ENCODE results near the gene UROD. TPM values are rescaled to one million over a fixed set of nuclear protein-coding genes. Genes with fewer than 3 reads are reported as not detected.

UROD gene
- total RNA-seq, 1 experiment from 2014 or later: 92.2 TPM

DNA sequence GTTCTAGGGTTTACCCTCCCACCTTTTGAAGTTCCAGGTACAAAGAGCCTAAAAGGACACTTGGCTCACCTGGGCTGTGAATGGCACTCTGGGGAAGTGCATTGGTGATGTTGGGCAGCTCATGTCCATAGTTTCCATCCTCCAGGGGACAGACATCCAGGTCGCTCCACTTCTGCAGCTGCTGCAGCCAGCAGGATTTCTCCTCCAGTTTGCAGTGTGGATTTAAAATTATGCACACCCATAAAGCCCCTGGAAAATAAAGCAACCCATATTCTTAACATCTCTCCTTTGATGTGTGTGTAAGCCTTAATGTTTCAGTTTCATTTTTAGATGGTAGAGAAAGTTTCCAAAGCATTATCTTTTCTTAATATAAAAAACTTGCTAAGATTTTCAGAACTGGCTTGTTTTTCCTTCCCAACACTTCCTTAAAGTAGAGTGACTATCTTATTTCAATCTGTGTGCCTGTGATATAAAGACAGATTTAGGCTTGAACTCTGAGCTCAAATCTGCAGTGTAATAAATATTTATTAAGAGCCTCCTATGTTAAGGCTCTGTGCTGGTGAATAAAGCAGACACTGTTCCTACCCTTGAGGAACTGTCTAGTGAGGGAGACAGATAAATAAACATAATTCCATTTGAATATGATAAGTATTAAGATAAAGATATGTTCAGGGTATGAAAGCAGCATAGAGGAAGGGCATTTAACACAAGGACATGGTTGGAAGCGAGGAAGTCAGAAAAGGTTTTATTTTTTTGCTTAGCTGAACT, 39.1 kb downstream of the UROD start:
- Histone ChIP-seq H2BK20ac (ENCODE audit: low read depth, low read length, poor library complexity, severe bottlenecking) (no peak overlapping the region), H3K27me3 (ENCODE audit: insufficient read depth, low read length) (no peaks in the 10 kb centered on the region), H3K79me1 (ENCODE audit: insufficient read depth, low read depth, low read length, poor library complexity, severe bottlenecking) (no peaks in the 10 kb centered on the region), H3K23me2 (ENCODE audit: insufficient read length, low read depth, low read length, poor library complexity, severe bottlenecking) (no peaks in the 10 kb centered on the region), H3T11ph (ENCODE audit: low read length) (no peak overlapping the region), H4K5ac (ENCODE audit: insufficient read length, low read depth, low read length) (no peak overlapping the region), H3K14ac (ENCODE audit: insufficient read depth, low read length) (no peak overlapping the region), H3K18ac (ENCODE audit: insufficient read length, low read depth, low read length) (no peak overlapping the region), H3K9ac (ENCODE audit: extremely low read depth, insufficient read length, low read length) (no peak overlapping the region), H3K56ac (ENCODE audit: insufficient read length, low read depth, low read length) (no peak overlapping the region), H4K91ac (ENCODE audit: insufficient read length, low read depth, low read length) (no peak overlapping the region), H2BK15ac (ENCODE audit: low read depth, low read length) (no peak overlapping the region), H2BK120ac (ENCODE audit: low read depth, low read length, poor library complexity, severe bottlenecking) (no peak overlapping the region), H2BK5ac (ENCODE audit: insufficient read length, low read length) (no peak overlapping the region), H2AK5ac (ENCODE audit: insufficient read length, low read length) (no peak overlapping the region), H4K8ac (replicated peaks; ENCODE audit: insufficient read length, low read depth, low read length) (no peak overlapping the region), H3K4ac (ENCODE audit: low read depth, low read length) (no peak overlapping the region), H2AFZ (ENCODE audit: low read length) (no peak overlapping the region), H3K79me2 (ENCODE audit: insufficient read depth, low read length) (no peaks in the 10 kb centered on the region), H3K23ac (ENCODE audit: insufficient read length, low read depth, low read length) (no peak overlapping the region), H3K27ac (ENCODE audit: insufficient read length, low read depth, low read length) (no peak overlapping the region), H3K4me1 (ENCODE audit: insufficient read depth, low read length) (no peaks in the 10 kb centered on the region), H3K4me2 (ENCODE audit: insufficient read depth, insufficient read length, low read length) (no peak overlapping the region), H2BK12ac (ENCODE audit: insufficient read length, low read depth, low read length) (no peak overlapping the region), H3K9me3 (ENCODE audit: control insufficient read depth, low read depth, low read length) (no peaks in the 10 kb centered on the region), H4K20me1 (ENCODE audit: control insufficient read depth, insufficient read depth, insufficient read length) (no peaks in the 10 kb centered on the region)
- H3K9me3 Mint-ChIP-seq: no peaks in the 10 kb centered on the region
- no peak overlapping the region for H3K4me3 Mint-ChIP-seq
- H3K27ac Mint-ChIP-seq: no peak overlapping the region
- no CpG with 5 or more reads among the region's 2 CpGs for WGBS (ENCODE audit: extremely low coverage, insufficient read length, low lambda C conversion rate)
- no peaks in the 10 kb centered on the region; a peak in 1 of 7 replicates for H3K36me3 Mint-ChIP-seq (ENCODE audit: insufficient read depth in 1 of 3, low read depth in 3 of 3)
- H3K27me3 Mint-ChIP-seq (ENCODE audit: low read depth): no peaks in the 10 kb centered on the region
- no peak for DNase-seq
- TF ChIP-seq, protein P1, sequence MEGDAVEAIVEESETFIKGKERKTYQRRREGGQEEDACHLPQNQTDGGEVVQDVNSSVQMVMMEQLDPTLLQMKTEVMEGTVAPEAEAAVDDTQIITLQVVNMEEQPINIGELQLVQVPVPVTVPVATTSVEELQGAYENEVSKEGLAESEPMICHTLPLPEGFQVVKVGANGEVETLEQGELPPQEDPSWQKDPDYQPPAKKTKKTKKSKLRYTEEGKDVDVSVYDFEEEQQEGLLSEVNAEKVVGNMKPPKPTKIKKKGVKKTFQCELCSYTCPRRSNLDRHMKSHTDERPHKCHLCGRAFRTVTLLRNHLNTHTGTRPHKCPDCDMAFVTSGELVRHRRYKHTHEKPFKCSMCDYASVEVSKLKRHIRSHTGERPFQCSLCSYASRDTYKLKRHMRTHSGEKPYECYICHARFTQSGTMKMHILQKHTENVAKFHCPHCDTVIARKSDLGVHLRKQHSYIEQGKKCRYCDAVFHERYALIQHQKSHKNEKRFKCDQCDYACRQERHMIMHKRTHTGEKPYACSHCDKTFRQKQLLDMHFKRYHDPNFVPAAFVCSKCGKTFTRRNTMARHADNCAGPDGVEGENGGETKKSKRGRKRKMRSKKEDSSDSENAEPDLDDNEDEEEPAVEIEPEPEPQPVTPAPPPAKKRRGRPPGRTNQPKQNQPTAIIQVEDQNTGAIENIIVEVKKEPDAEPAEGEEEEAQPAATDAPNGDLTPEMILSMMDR (conservative IDR thresholded peaks at IDR 0.05): no peak
- H3K4me1 Mint-ChIP-seq: peaks cover 0 to 6% of the 10 kb centered on the region in 2 experiments; a peak in 1 of 4 replicates

Data from H9 (cell line).